GM21825 (cell line): Measurements from ENCODE around the gene NCOA5.

Experiments used
- ATAC-seq: cut with Tn5 transposase; IDR thresholded peaks from one replicate; pipeline ENCODE4 v1.9.1; 2021; ENCODE audit warnings: mild to moderate bottlenecking, moderate library complexity; ENCODE audit not compliant: unreplicated experiment

Gene NCOA5

GRCh38 chr20:46021361-46022359 is 68.1 kb downstream of the NCOA5 start:
- no peak for ATAC-seq

- no peak for ATAC-seq
Measured at GRCh38 chr20:46020555-46020954, 69.2 kb downstream of the NCOA5 start.

GRCh38 chr20:46018611-46019010 is 71.2 kb downstream of the NCOA5 start:
- ATAC-seq = no peak

- ATAC-seq = no peak
Measured at GRCh38 chr20:46018112-46018511, 71.7 kb downstream of the NCOA5 start.

- no peak for ATAC-seq
Measured at GRCh38 chr20:46017272-46017671, 72.5 kb downstream of the NCOA5 start.

GRCh38 chr20:46014517-46015396 is 75.0 kb downstream of the NCOA5 start:
- ATAC-seq = no peak

- peak; percentile 66 for ATAC-seq
Measured at GRCh38 chr20:46013829-46014516, 75.8 kb downstream of the NCOA5 start.

GRCh38 chr20:46013322-46013828 is 76.4 kb downstream of the NCOA5 start:
- ATAC-seq = no peak

- ATAC-seq = no peak
Measured at GRCh38 chr20:46012921-46013320, 76.8 kb downstream of the NCOA5 start.

- no peak for ATAC-seq
Measured at GRCh38 chr20:46011631-46012482, 77.9 kb downstream of the NCOA5 start.
